ENCODE results near the gene PLD1. TPM values are rescaled to one million over a fixed set of nuclear protein-coding genes. Genes with fewer than 3 reads are reported as not detected.
"Not testable (repeated sequence)": the region's sequence is repeated elsewhere in the genome, so short reads cannot be mapped to it uniquely, and the experiment has no call there.

The PLD1 gene
- total and polyA plus RNA-seq, 2 of the 8 experiments (the other 6 are each of a cell fraction or from before 2014, with no cell fraction given) = 1.2 to 2.6 TPM

GRCh38 chr3:171562459-171562858 is 247.8 kb downstream of the PLD1 start:
- not testable (repeated sequence) for H3K9ac ChIP-seq (replicated peaks in 1 of 4; ENCODE audit: extremely low read depth in 1 of 4, low read depth in 3 of 4, low read length in 3 of 4)

More at GRCh38 chr3:171562459-171562858, 247.8 kb downstream of the PLD1 start:
- H4K20me1 ChIP-seq (replicated peaks in 1 of 2; ENCODE audit: control insufficient read depth in 1 of 2, insufficient read depth in 2 of 2, low read length in 2 of 2); H4K8ac ChIP-seq (ENCODE audit: extremely low read depth, insufficient read depth, low read length); FAIRE-seq; H3K79me2 ChIP-seq (ENCODE audit: control insufficient read depth in 1 of 2, insufficient read depth in 2 of 2, low read length in 2 of 2); H2BK5ac ChIP-seq (ENCODE audit: low read depth, low read length); H2AFZ ChIP-seq (ENCODE audit: low read length); H3K14ac ChIP-seq (ENCODE audit: insufficient read length); H4K91ac ChIP-seq (replicated peaks; ENCODE audit: insufficient read length, low read length); H3K23me2 ChIP-seq (ENCODE audit: low read depth, low read length); H3K27me3 ChIP-seq (replicated peaks in 1 of 4; ENCODE audit: control insufficient read depth in 3 of 4, extremely low read depth in 1 of 4, insufficient read depth in 3 of 4, low read length in 3 of 4); H3K23ac ChIP-seq (ENCODE audit: insufficient read length); POLR2A ChIA-PET (ENCODE audit: partially characterized antibody); H3K4ac ChIP-seq (replicated peaks; ENCODE audit: insufficient read length, low read depth, low read length); H3K4me1 ChIP-seq (replicated peaks in 1 of 4; ENCODE audit: control insufficient read depth in 3 of 4, insufficient read depth in 4 of 4, low read length in 3 of 4); H2BK12ac ChIP-seq (ENCODE audit: low read depth, low read length); H3K56ac ChIP-seq (replicated peaks; ENCODE audit: insufficient read length, low read depth, low read length); H2AK5ac ChIP-seq (ENCODE audit: low read depth, low read length); H3K4me2 ChIP-seq (ENCODE audit: insufficient read depth in 1 of 2, low read depth in 2 of 2, low read length in 2 of 2); H3K4me3 ChIP-seq (ENCODE audit: extremely low read depth in 1 of 4, insufficient read depth in 2 of 4, low read depth in 3 of 4, low read length in 4 of 4); H4K5ac ChIP-seq (ENCODE audit: insufficient read length, low read depth, low read length); H3K18ac ChIP-seq (ENCODE audit: extremely low read depth, low read length); H3K9me3 ChIP-seq (ENCODE audit: insufficient read depth in 2 of 2, low read depth in 1 of 2, low read length in 1 of 2); DNase-seq (ENCODE audit: low read depth in 1 of 2, low spot score in 2 of 2); H2BK120ac ChIP-seq (replicated peaks; ENCODE audit: low read depth, low read length); H3K27ac ChIP-seq (ENCODE audit: low read depth, low read length); H3K79me1 ChIP-seq (ENCODE audit: low read depth, low read length); H2BK15ac ChIP-seq (ENCODE audit: low read length); H3K36me3 ChIP-seq (ENCODE audit: control insufficient read depth in 2 of 4, insufficient read depth in 4 of 4, low read length in 3 of 4); H2BK20ac ChIP-seq (ENCODE audit: low read length): not testable (repeated sequence)
- WGBS, 2 experiments (ENCODE audit: extremely low coverage in 1 of 2, insufficient coverage in 1 of 2, insufficient read length in 1 of 2, insufficient replicate concordance in 2 of 2, low coverage in 1 of 2, low lambda C conversion rate in 2 of 2, missing lambda C conversion rate in 1 of 2) = no CpG with 5 or more reads among the region's 1 CpG
- CTCF ChIA-PET (ENCODE audit: partially characterized antibody) = interaction anchor here (1.0 to 1.9 kb wide), 4 partner anchors 12 to 400 kb away, joined by 3 to 5 read pairs (median 4); no protein-coding TSS in a partner anchor

All from H1 (cell line).